Endothelial cell of umbilical vein (primary cell): Measurements from ENCODE around the gene HTRA3. TPM values are rescaled to one million over a fixed set of nuclear protein-coding genes. Genes with fewer than 3 reads are reported as not detected.

Source experiments
- BruUV-seq: library from RNA; stranded (reverse); fragments of 400-500 nt; replicated peaks from 2 replicates; lab custom pipeline; 2021; lab: Mats Ljungman, UMichigan
- CTCF ChIA-PET: fragments of 300-600, 350-600 bp; sonication (Branson Sonifier 250); formaldehyde crosslinking; loops from one replicate; lab custom pipeline; 2021; ENCODE audit warnings: antibody characterized with exemption, inconsistent platforms; lab: Charles Lee
- POLR2A ChIA-PET: fragments of 300-600, 350-600 bp; sonication (Branson Sonifier 250); formaldehyde crosslinking; loops from one replicate; lab custom pipeline; 2021; ENCODE audit warnings: antibody characterized with exemption, inconsistent platforms; lab: Charles Lee
- DNase-seq: peaks from one replicate; pipeline ENCODE4 v3.0.0-alpha.2; 2011; ENCODE audit warnings: low read depth, low spot score
- FAIRE-seq: peaks from 2 replicates; lab custom pipeline; 2011; peaks lifted over from hg19 to GRCh38; lab: Jason Lieb, UNC
- H2AFZ ChIP-seq: 2 replicates; pipeline ENCODE4 v1.6.0; 2012; ENCODE audit warnings: low read depth, low read length, control low read depth, inconsistent platforms
- H3K27ac ChIP-seq: 2 replicates; pipeline ENCODE4 v1.5.1; 2011; ENCODE audit warnings: low read depth, mild to moderate bottlenecking, control low read depth, low read length, moderate library complexity; ENCODE audit not compliant: insufficient read depth
- H3K27me3 ChIP-seq, 2 experiments: 2 replicates each; pipeline versions ENCODE4 v1.6.0 to v1.6.1; 2011; ENCODE audit warnings: low read length in 2 of 2, mixed read lengths in 1 of 2; ENCODE audit not compliant: control insufficient read depth in 2 of 2, insufficient read depth in 2 of 2
- H3K36me3 ChIP-seq, 2 experiments: 2 replicates in 1 of 2; 3 replicates in 1 of 2; pipeline ENCODE4 v1.5.1; 2011; ENCODE audit warnings: low read length in 2 of 2, mild to moderate bottlenecking in 1 of 2, moderate library complexity in 1 of 2; ENCODE audit not compliant: control insufficient read depth in 2 of 2, insufficient read depth in 2 of 2; ENCODE audit errors: extremely low read depth in 1 of 2
- H3K4me1 ChIP-seq: 3 replicates; pipeline ENCODE4 v1.5.1; 2011; ENCODE audit warnings: mild to moderate bottlenecking, low read length; ENCODE audit not compliant: control insufficient read depth, insufficient read depth; ENCODE audit errors: extremely low read depth
- H3K4me2 ChIP-seq: 2 replicates; pipeline ENCODE4 v1.6.1; 2011; ENCODE audit warnings: low read length, control low read depth, mixed read lengths; ENCODE audit not compliant: insufficient read depth
- H3K4me3 ChIP-seq, 3 experiments: fragments of 200-600 bp in 1 of 3; sonication (generic), shearing (Covaris generic) in 1 of 3; replicated peaks in 1 of 3; 2 replicates each; pipeline ENCODE4 v1.5.1; 2011 to 2016; ENCODE audit warnings: control low read depth in 3 of 3, low read length in 3 of 3, mild to moderate bottlenecking in 2 of 3, inconsistent platforms in 1 of 3, low read depth in 1 of 3, moderate library complexity in 1 of 3; ENCODE audit not compliant: insufficient read depth in 1 of 3
- H3K79me2 ChIP-seq: 2 replicates; pipeline ENCODE4 v1.6.0; 2012; ENCODE audit warnings: low read length, inconsistent platforms; ENCODE audit not compliant: control insufficient read depth, insufficient read depth
- H3K9ac ChIP-seq: replicated peaks from 2 replicates; pipeline ENCODE3; 2011; ENCODE audit warnings: low read length, control low read depth; ENCODE audit not compliant: insufficient read depth; ENCODE audit errors: extremely low read depth
- H3K9me1 ChIP-seq: replicated peaks from 3 replicates; pipeline ENCODE4 v1.6.0; 2011; ENCODE audit warnings: mild to moderate bottlenecking, low read length; ENCODE audit not compliant: control insufficient read depth, insufficient read depth; ENCODE audit errors: extremely low read depth
- H3K9me3 ChIP-seq: replicated peaks from 2 replicates; pipeline ENCODE4 v1.5.1; 2012; ENCODE audit warnings: low read length, inconsistent platforms; ENCODE audit not compliant: control insufficient read depth, insufficient read depth
- H4K20me1 ChIP-seq: replicated peaks from 2 replicates; pipeline ENCODE3; 2011; ENCODE audit warnings: mild to moderate bottlenecking, low read length; ENCODE audit not compliant: control insufficient read depth, insufficient read depth; ENCODE audit errors: extremely low read depth
- CTCF ChIP-seq, 2 donors: IDR thresholded peaks; 1 replicate in 1 of 2; 2 replicates in 1 of 2; pipeline ENCODE4 v1.5.1; 2011; ENCODE audit warnings: low read length in 2 of 2, mild to moderate bottlenecking in 2 of 2, moderate library complexity in 2 of 2, control low read depth in 1 of 2, inconsistent platforms in 1 of 2, low read depth in 1 of 2; ENCODE audit not compliant: insufficient read depth in 1 of 2; ENCODE audit errors: extremely low read depth in 1 of 2
- EZH2 ChIP-seq: IDR thresholded peaks from 2 replicates; pipeline ENCODE4 v1.6.1; 2012; ENCODE audit warnings: borderline replicate concordance, low read depth, mild to moderate bottlenecking, moderate library complexity, low read length, inconsistent platforms; ENCODE audit not compliant: severe bottlenecking
- FOS ChIP-seq: IDR thresholded peaks from 2 replicates; pipeline ENCODE4 v1.6.1; 2011; ENCODE audit warnings: mild to moderate bottlenecking, low read length, moderate library complexity, borderline replicate concordance; ENCODE audit not compliant: insufficient read depth
- GATA2 ChIP-seq: IDR thresholded peaks from 2 replicates; pipeline ENCODE4 v1.7.0; 2011; ENCODE audit warnings: low read depth, mild to moderate bottlenecking, moderate library complexity, mixed read lengths, low read length; ENCODE audit not compliant: insufficient read length, insufficient read depth
- JUN ChIP-seq: IDR thresholded peaks from 2 replicates; pipeline ENCODE4 v1.6.1; 2011; ENCODE audit warnings: borderline replicate concordance, low read depth; ENCODE audit not compliant: insufficient read length, insufficient read depth
- MAX ChIP-seq: IDR thresholded peaks from 2 replicates; pipeline ENCODE4 v1.6.1; 2011; ENCODE audit not compliant: insufficient read depth, insufficient read length
- MYC ChIP-seq: IDR thresholded peaks from one replicate; pipeline ENCODE4 v1.6.1; 2011; ENCODE audit warnings: mild to moderate bottlenecking, low read depth, low read length
- POLR2A ChIP-seq: IDR thresholded peaks from 2 replicates; pipeline ENCODE4 v1.6.1; 2012; ENCODE audit warnings: low read depth, mild to moderate bottlenecking, control low read depth, low read length
- POLR2AphosphoS5 ChIP-seq: IDR thresholded peaks from 2 replicates; pipeline ENCODE4 v1.6.1; 2012; ENCODE audit warnings: low read depth, mild to moderate bottlenecking, control low read depth, low read length, moderate library complexity; ENCODE audit not compliant: insufficient read depth
- dilution Hi-C: fragments of 300-500 bp; cut with MboI; formaldehyde crosslinking; loops from one replicate; pipeline ENCODE4 v1.15.0; 2019; ENCODE audit warnings: low sequenced_read_pairs; ENCODE audit not compliant: extremely low pct_ligation_motif_present
- intact Hi-C: fragments of 100-400 bp; cut with micrococcal nuclease; formaldehyde crosslinking; loops from one replicate; pipeline ENCODE4 v1.10.0; 2022
- polyA plus RNA-seq, 4 experiments: library from polyadenylated mRNA; depleted of rRNA in 3 of 4; stranded (reverse) in 3 of 4; unstranded in 1 of 4; fragments of >200 nt; gene quantifications; 2 replicates each; pipeline versions ENCODE4 v1.2.1 to v1.2.3, GENCODE V29; 2011 to 2012; ENCODE audit warnings: missing spikeins in 1 of 4
- total RNA-seq: library from RNA; stranded (reverse); gene quantifications from 2 replicates; pipeline ENCODE4 v1.2.3, GENCODE V29; 2021

HTRA3 gene
- total and polyA plus RNA-seq, 2 donors (not counting 3 experiments of a cell fraction or from before 2014, with no cell fraction given) = 9.0 to 12.0 TPM

- Histone ChIP-seq H3K27ac (no peak overlapping the region), H3K4me2 (no peak overlapping the region), H3K27me3 (no peaks in the 10 kb centered on the region), H3K79me2 (no peaks in the 10 kb centered on the region), H3K9me1 (no peaks in the 10 kb centered on the region), H2AFZ (no peak overlapping the region), H3K9ac (no peak overlapping the region), H3K4me1 (no peaks in the 10 kb centered on the region), H3K4me3 (no peak overlapping the region), H3K9me3 (no peaks in the 10 kb centered on the region), H3K36me3 (no peaks in the 10 kb centered on the region), H4K20me1 (no peaks in the 10 kb centered on the region)
- intact Hi-C loops (no loop called here), dilution Hi-C loops (no loop called here)
- no peak for FAIRE-seq
- POLR2A ChIA-PET = no interaction called here
- CTCF ChIA-PET = interaction anchor here (1.1 to 1.2 kb wide), 2 partner anchors 14 to 108 kb away, joined by 3 read pairs; no protein-coding TSS in a partner anchor
- TF ChIP-seq FOS = no peak
- TF ChIP-seq POLR2AphosphoS5 = no peak
- TF ChIP-seq CTCF (IDR thresholded peaks at IDR 0.05; ENCODE audit: extremely low read depth in 1 of 2, insufficient read depth in 1 of 2, low read depth in 1 of 2, low read length in 2 of 2) = no peak
- TF ChIP-seq MAX = no peak
- no peak for TF ChIP-seq GATA2
- TF ChIP-seq JUN = no peak
- TF ChIP-seq MYC = no peak
- no peak for TF ChIP-seq POLR2A
- no peak for TF ChIP-seq EZH2
- BruUV-seq = no TSS peak
- no peak for DNase-seq
These were observed 15.8 kb downstream of the HTRA3 start for GRCh38 chr4:8285143-8285975.
